ENCODE results near the gene SMPD1.
A peak's percentile ranks its signal among the peaks of the same experiment; 100 is the strongest.

The SMPD1 gene

GRCh38 chr11:6433998-6434660, 43.9 kb downstream of the SMPD1 start:
- CTCF ChIA-PET = interaction anchor here (2.0 to 2.5 kb wide), 3 partner anchors 10 to 55 kb away, joined by 7 to 9 read pairs (median 8); no protein-coding TSS in a partner anchor
- H3K4me3 ChIP-seq (ENCODE audit: low read depth, low read length) = no peak overlapping the region
- H3K9me3 ChIP-seq (ENCODE audit: control insufficient read depth, insufficient read depth, low read depth, low read length) = no peaks in the 10 kb centered on the region
- no peaks in the 10 kb centered on the region for H3K36me3 ChIP-seq (ENCODE audit: control insufficient read depth in 2 of 2, insufficient read depth in 1 of 2, low read length in 2 of 2)
- POLR2A ChIA-PET = no interaction called here
- TF ChIP-seq ZFHX2 (tag by site-specific recombination; conservative IDR thresholded peaks at IDR 0.05) (0 out of 2 replicates have a peak, but pooled peaks have one; percentile 19), FEZF1 (tag by site-specific recombination; IDR thresholded peaks at IDR 0.05) (no peak)
- H3K4me1 ChIP-seq (ENCODE audit: control insufficient read depth, insufficient read depth, low read length) = no peaks in the 10 kb centered on the region
- H3K27ac ChIP-seq (ENCODE audit: extremely low read depth, low read depth, low read length) = no peak overlapping the region

GRCh38 chr11:6437423-6437822, 47.1 kb downstream of the SMPD1 start:
- H3K27ac ChIP-seq (ENCODE audit: extremely low read depth, low read depth, low read length) = no peak overlapping the region
- H3K4me3 ChIP-seq (ENCODE audit: low read depth, low read length) = no peak overlapping the region
- H3K4me1 ChIP-seq (ENCODE audit: control insufficient read depth, insufficient read depth, low read length) = no peaks in the 10 kb centered on the region
- TF ChIP-seq BCL6B (tag by site-specific recombination; IDR thresholded peaks at IDR 0.05) (no peak), MZF1 (tag by site-specific recombination; IDR thresholded peaks at IDR 0.05; ENCODE audit: borderline replicate concordance) (no peak), ZNF549 (tag by site-specific recombination; IDR thresholded peaks at IDR 0.05) (no peak), ZNF660 (tag by site-specific recombination; IDR thresholded peaks at IDR 0.05) (no peak), ZNF548 (tag by site-specific recombination; IDR thresholded peaks at IDR 0.05) (no peak), ZNF112 (tag by site-specific recombination; IDR thresholded peaks at IDR 0.05) (no peak), ZNF274 (IDR thresholded peaks at IDR 0.05; ENCODE audit: low read length) (no peak), ZNF274 (tag by site-specific recombination; IDR thresholded peaks at IDR 0.05; ENCODE audit: borderline replicate concordance) (no peak), KLF8 (tag by site-specific recombination; IDR thresholded peaks at IDR 0.05) (no peak), ZNF596 (tag by site-specific recombination; IDR thresholded peaks at IDR 0.05) (no peak), ZNF747 (tag by site-specific recombination; IDR thresholded peaks at IDR 0.05) (no peak), HOXD13 (CRISPR knock-in tag; IDR thresholded peaks at IDR 0.05; ENCODE audit: borderline replicate concordance) (no peak), ZNF488 (tag by site-specific recombination; IDR thresholded peaks at IDR 0.05) (no peak)
- CTCF ChIA-PET = interaction anchor here (0.6 to 11.2 kb wide), 9 partner anchors 9 to 1252 kb away, joined by 3 to 228 read pairs (median 4); partner anchors contain the start of gene SMPD1
- H3K9me3 ChIP-seq (ENCODE audit: control insufficient read depth, insufficient read depth, low read depth, low read length) = no peaks in the 10 kb centered on the region
- H3K36me3 ChIP-seq (ENCODE audit: control insufficient read depth in 2 of 2, insufficient read depth in 1 of 2, low read length in 2 of 2) = no peaks in the 10 kb centered on the region
- POLR2A ChIA-PET = interaction anchor here (0.9 kb wide), 1 partner anchor 18 kb away, joined by 4 read pairs; the partner anchor contains the start of gene APBB1

- POLR2A ChIA-PET = interaction anchor here (0.9 kb wide), 1 partner anchor 19 kb away, joined by 4 read pairs; the partner anchor contains the start of gene APBB1
- H3K4me1 ChIP-seq (ENCODE audit: control insufficient read depth, insufficient read depth, low read length) = no peaks in the 10 kb centered on the region
- CTCF ChIA-PET = interaction anchor here (0.6 to 11.2 kb wide), 23 partner anchors 9 to 1252 kb away, joined by 3 to 228 read pairs (median 5); partner anchors contain the start of genes APBB1 and SMPD1
These were observed 47.7 kb downstream of the SMPD1 start for GRCh38 chr11:6437993-6438392.

More at GRCh38 chr11:6437993-6438392, 47.7 kb downstream of the SMPD1 start:
- Histone ChIP-seq H3K27ac (ENCODE audit: extremely low read depth, low read depth, low read length) (no peak overlapping the region), H3K36me3 (ENCODE audit: control insufficient read depth in 2 of 2, insufficient read depth in 1 of 2, low read length in 2 of 2) (no peaks in the 10 kb centered on the region), H3K9me3 (ENCODE audit: control insufficient read depth, insufficient read depth, low read depth, low read length) (no peaks in the 10 kb centered on the region), H3K4me3 (ENCODE audit: low read depth, low read length) (no peak overlapping the region)
- TF ChIP-seq ZBTB26 (tag by site-specific recombination; optimal IDR thresholded peaks at IDR 0.05) = no peak
- TF ChIP-seq GLIS1 (tag by site-specific recombination; IDR thresholded peaks at IDR 0.05) = no peak
- TF ChIP-seq, protein P1, sequence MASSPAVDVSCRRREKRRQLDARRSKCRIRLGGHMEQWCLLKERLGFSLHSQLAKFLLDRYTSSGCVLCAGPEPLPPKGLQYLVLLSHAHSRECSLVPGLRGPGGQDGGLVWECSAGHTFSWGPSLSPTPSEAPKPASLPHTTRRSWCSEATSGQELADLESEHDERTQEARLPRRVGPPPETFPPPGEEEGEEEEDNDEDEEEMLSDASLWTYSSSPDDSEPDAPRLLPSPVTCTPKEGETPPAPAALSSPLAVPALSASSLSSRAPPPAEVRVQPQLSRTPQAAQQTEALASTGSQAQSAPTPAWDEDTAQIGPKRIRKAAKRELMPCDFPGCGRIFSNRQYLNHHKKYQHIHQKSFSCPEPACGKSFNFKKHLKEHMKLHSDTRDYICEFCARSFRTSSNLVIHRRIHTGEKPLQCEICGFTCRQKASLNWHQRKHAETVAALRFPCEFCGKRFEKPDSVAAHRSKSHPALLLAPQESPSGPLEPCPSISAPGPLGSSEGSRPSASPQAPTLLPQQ (tag by site-specific recombination; IDR thresholded peaks at IDR 0.05) = no peak
- TF ChIP-seq ZNF184 (tag by site-specific recombination; IDR thresholded peaks at IDR 0.05) = no peak
